ENCODE data around the gene RNF31. TPM values are rescaled to one million over a fixed set of nuclear protein-coding genes. Genes with fewer than 3 reads are reported as not detected.
A peak's percentile ranks its signal among the peaks of the same experiment; 100 is the strongest.

RNF31 gene
- polyA plus RNA-seq, 2 of the 4 experiments (the other 2 are of a cell fraction) = 5.7 to 20.8 TPM

DNA sequence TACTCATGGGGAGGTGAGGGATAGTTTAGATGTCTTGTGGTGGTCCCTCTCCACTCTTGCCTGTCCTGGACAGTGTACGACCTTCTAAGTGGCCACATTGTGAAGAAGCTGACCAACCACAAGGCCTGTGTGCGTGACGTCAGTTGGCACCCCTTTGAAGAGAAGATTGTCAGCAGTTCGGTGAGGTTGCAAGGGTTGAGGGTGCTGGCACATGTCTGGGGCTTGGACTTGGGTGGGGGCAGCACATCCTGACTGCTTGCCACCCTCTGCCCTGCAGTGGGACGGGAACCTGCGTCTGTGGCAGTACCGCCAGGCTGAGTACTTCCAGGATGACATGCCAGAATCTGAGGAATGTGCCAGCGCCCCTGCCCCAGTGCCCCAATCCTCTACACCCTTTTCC, 24.4 kb upstream of the RNF31 start:
- H3K27ac ChIP-seq = no peak overlapping the region
- no peaks in the 10 kb centered on the region for H3K4me1 ChIP-seq
- ChIA-PET POLR2A (no interaction called here), CTCF (interaction anchor here (0.6 to 1.9 kb wide), 3 partner anchors 14 to 334 kb away, joined by 3 to 9 read pairs (median 8); partner anchors contain the start of gene IRF9)
- FAIRE-seq (no peak), DNase-seq (ENCODE audit: low read depth in 1 of 2, low spot score in 1 of 2) (no peak), ATAC-seq (no peak)
- no peak overlapping the region for H3K4me2 ChIP-seq
- H3K4me3 ChIP-seq = no peak overlapping the region
- no peaks in the 10 kb centered on the region for H3K9me3 ChIP-seq
- 89% methylated on average over 8 of the region's 8 CpGs for WGBS (ENCODE audit: missing lambda C conversion rate)
- TF ChIP-seq RFX5 (IDR thresholded peaks at IDR 0.05) (no peak), CEBPB (IDR thresholded peaks at IDR 0.05) (no peak), ZSCAN20 (CRISPR knock-in tag; IDR thresholded peaks at IDR 0.05) (no peak), FOSL2 (IDR thresholded peaks at IDR 0.05) (no peak), FOSL2 (CRISPR knock-in tag; IDR thresholded peaks at IDR 0.05) (no peak), EP300 (IDR thresholded peaks at IDR 0.05) (no peak), SMC3 (IDR thresholded peaks at IDR 0.05) (no peak), POLR2A (IDR thresholded peaks at IDR 0.05; ENCODE audit: low read length) (no peak), TP53 (CRISPR knock-in tag; IDR thresholded peaks at IDR 0.05) (no peak), HOXB13 (CRISPR knock-in tag; IDR thresholded peaks at IDR 0.05; ENCODE audit: low read depth) (no peak), NR3C1 (IDR thresholded peaks at IDR 0.05) (no peak)
- TF ChIP-seq, protein P1, sequence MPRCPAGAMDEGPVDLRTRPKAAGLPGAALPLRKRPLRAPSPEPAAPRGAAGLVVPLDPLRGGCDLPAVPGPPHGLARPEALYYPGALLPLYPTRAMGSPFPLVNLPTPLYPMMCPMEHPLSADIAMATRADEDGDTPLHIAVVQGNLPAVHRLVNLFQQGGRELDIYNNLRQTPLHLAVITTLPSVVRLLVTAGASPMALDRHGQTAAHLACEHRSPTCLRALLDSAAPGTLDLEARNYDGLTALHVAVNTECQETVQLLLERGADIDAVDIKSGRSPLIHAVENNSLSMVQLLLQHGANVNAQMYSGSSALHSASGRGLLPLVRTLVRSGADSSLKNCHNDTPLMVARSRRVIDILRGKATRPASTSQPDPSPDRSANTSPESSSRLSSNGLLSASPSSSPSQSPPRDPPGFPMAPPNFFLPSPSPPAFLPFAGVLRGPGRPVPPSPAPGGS (IDR thresholded peaks at IDR 0.05) = no peak
- TF ChIP-seq, protein P2, sequence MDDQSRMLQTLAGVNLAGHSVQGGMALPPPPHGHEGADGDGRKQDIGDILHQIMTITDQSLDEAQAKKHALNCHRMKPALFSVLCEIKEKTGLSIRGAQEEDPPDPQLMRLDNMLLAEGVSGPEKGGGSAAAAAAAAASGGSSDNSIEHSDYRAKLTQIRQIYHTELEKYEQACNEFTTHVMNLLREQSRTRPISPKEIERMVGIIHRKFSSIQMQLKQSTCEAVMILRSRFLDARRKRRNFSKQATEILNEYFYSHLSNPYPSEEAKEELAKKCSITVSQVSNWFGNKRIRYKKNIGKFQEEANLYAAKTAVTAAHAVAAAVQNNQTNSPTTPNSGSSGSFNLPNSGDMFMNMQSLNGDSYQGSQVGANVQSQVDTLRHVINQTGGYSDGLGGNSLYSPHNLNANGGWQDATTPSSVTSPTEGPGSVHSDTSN (IDR thresholded peaks at IDR 0.05) = no peak
- TF ChIP-seq, protein P3, sequence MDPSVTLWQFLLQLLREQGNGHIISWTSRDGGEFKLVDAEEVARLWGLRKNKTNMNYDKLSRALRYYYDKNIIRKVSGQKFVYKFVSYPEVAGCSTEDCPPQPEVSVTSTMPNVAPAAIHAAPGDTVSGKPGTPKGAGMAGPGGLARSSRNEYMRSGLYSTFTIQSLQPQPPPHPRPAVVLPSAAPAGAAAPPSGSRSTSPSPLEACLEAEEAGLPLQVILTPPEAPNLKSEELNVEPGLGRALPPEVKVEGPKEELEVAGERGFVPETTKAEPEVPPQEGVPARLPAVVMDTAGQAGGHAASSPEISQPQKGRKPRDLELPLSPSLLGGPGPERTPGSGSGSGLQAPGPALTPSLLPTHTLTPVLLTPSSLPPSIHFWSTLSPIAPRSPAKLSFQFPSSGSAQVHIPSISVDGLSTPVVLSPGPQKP (IDR thresholded peaks at IDR 0.05; ENCODE audit: low read depth, low read length) = no peak
- TF ChIP-seq, protein P4, sequence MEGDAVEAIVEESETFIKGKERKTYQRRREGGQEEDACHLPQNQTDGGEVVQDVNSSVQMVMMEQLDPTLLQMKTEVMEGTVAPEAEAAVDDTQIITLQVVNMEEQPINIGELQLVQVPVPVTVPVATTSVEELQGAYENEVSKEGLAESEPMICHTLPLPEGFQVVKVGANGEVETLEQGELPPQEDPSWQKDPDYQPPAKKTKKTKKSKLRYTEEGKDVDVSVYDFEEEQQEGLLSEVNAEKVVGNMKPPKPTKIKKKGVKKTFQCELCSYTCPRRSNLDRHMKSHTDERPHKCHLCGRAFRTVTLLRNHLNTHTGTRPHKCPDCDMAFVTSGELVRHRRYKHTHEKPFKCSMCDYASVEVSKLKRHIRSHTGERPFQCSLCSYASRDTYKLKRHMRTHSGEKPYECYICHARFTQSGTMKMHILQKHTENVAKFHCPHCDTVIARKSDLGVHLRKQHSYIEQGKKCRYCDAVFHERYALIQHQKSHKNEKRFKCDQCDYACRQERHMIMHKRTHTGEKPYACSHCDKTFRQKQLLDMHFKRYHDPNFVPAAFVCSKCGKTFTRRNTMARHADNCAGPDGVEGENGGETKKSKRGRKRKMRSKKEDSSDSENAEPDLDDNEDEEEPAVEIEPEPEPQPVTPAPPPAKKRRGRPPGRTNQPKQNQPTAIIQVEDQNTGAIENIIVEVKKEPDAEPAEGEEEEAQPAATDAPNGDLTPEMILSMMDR (IDR thresholded peaks at IDR 0.05) = no peak

DNA sequence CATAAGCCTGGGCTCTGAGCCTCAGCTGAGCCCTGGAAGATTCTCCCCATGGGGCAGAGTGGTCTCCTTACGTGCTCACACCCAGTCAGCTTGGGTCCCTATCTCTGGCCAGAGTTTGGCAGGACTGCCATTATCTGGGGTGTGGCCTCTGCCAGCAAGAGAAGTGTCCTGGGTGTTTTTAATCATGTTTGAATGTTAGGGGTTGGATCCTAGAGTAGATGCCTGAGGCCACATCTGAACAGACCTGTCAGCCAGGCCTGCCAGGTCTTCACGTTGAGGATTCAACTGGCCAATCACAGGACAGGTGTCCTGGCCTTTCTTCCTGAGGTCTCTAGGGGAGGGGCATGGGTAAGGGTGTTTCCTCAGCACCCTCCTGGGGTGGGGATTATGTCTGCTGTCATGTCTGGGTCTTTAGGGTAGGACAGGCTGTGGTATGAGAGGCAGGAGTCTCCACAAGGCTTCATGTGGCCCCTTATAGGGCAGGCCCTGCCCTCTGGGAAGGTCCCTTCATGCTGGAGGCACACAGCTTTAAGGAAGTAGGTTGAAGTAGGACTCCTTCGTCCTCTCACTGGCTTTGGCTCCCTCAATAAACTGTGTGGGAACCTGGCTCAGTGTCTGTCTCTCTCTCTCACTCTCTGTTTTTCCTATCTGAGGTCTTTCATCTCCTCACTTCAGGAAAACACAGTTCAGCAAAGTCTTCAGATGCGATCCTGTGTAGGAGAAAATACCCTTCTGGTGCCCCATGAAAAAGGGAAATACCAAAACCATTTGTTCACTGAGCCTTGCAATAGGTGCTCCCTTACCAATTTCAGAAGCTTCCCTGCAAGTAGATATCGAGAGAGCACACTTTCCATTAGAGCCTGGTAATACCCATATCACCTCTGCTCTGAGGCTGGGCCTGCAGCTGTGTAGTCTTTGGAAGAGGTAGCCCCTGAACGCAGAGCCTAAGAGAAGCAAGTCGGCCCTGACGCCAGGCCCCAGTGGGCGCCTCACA, 23.6 kb upstream of the RNF31 start:
- ChIA-PET CTCF (interaction anchor here (1.1 to 4.5 kb wide), 6 partner anchors 7 to 37 kb away, joined by 3 to 22 read pairs (median 6); partner anchors contain the start of genes DCAF11, IRF9 and NRL), POLR2A (interaction anchor here (2.0 kb wide), 1 partner anchor 9 kb away, joined by 8 read pairs; the partner anchor contains the start of genes DCAF11 and NRL)
- Histone ChIP-seq H3K4me2 (no peak overlapping the region), H3K9me3 (no peaks in the 10 kb centered on the region), H3K4me1 (no peaks in the 10 kb centered on the region), H3K4me3 (no peak overlapping the region), H3K27ac (no peak overlapping the region)
- no peak for DNase-seq (ENCODE audit: low read depth in 1 of 2, low spot score in 1 of 2)
- no peak for TF ChIP-seq ZSCAN20 (CRISPR knock-in tag; IDR thresholded peaks at IDR 0.05)
- WGBS (ENCODE audit: missing lambda C conversion rate) = 85% methylated on average over 9 of the region's 9 CpGs
- no peak for FAIRE-seq
- ATAC-seq = peak in 1 of 2 experiments; percentile 31; a peak in 2 of 6 replicates

DNA sequence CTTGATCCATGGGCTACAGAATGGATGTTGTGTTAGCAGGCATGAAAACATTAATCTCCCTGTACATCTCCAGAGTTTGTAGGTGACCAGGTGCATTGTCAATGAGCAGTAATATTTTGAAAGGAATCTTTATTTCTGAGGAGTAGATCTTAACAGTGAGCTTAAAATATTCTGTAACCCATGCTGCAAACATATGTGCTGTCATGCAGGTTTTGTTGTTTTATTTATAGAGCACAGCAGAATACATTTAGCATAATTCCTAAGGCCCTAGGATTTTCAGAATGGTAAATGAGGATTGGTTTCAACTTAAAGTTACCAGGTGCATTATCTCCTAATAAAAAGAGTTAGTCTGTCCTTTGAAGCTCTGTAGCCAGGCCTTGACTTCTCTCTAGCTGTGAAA, 20.4 kb upstream of the RNF31 start:
- Histone ChIP-seq H3K27ac (no peak overlapping the region), H3K4me3 (no peak overlapping the region), H3K9me3 (no peaks in the 10 kb centered on the region), H3K4me2 (no peak overlapping the region), H3K4me1 (no peaks in the 10 kb centered on the region)
- no peak for TF ChIP-seq RARB (CRISPR knock-in tag; IDR thresholded peaks at IDR 0.05)
- no peak for TF ChIP-seq POLR2AphosphoS2 (conservative IDR thresholded peaks at IDR 0.05; ENCODE audit: low read length)
- no peak for TF ChIP-seq POLR2A (IDR thresholded peaks at IDR 0.05; ENCODE audit: low read length)
- no peak for TF ChIP-seq RAD21 (conservative IDR thresholded peaks at IDR 0.05 in 1 of 2, IDR thresholded peaks at IDR 0.05 in 1 of 2)
- TF ChIP-seq NR3C1 (IDR thresholded peaks at IDR 0.05) = no peak
- TF ChIP-seq GATA3 (IDR thresholded peaks at IDR 0.05; ENCODE audit: borderline replicate concordance) = no peak
- TF ChIP-seq HOXB5 (CRISPR knock-in tag; IDR thresholded peaks at IDR 0.05) = no peak
- no peak for DNase-seq (ENCODE audit: low read depth in 1 of 2, low spot score in 1 of 2)
- ChIA-PET POLR2A (interaction anchor here (0.7 to 2.2 kb wide), 4 partner anchors 9 to 45 kb away, joined by 3 to 7 read pairs (median 4); partner anchors contain the start of gene PSME1), CTCF (interaction anchor here (1.0 to 4.5 kb wide), 6 partner anchors 11 to 181 kb away, joined by 3 to 22 read pairs (median 6); partner anchors contain the start of genes CIDEB, DCAF11, EMC9 and IRF9)
- ATAC-seq = no peak
- no peak for FAIRE-seq
